ACC112 (cell line): ENCODE results near the gene DNAH12.

Experiments
- H2AFZ ChIP-seq: fragments of 200-600 bp; sonication (generic); one replicate; pipeline ENCODE4 v1.6.0; 2017; ENCODE audit warnings: antibody characterized with exemption, low read length; ENCODE audit not compliant: unreplicated experiment
- H3K27ac ChIP-seq: fragments of 200-600 bp; sonication (generic); 2 replicates; pipeline ENCODE4 v1.5.1; 2014; ENCODE audit warnings: low read depth, mild to moderate bottlenecking, antibody characterized with exemption, low read length, moderate library complexity
- H3K27me3 ChIP-seq: fragments of 200-600 bp; sonication (generic); 2 replicates; pipeline ENCODE4 v1.6.1; 2014; ENCODE audit warnings: mild to moderate bottlenecking, antibody characterized with exemption, low read length, moderate library complexity, mixed read lengths; ENCODE audit not compliant: insufficient read depth
- H3K36me3 ChIP-seq: fragments of 200-600 bp; sonication (generic); 2 replicates; pipeline ENCODE4 v1.6.1; 2016; ENCODE audit warnings: mild to moderate bottlenecking, antibody characterized with exemption, low read length, moderate library complexity, mixed read lengths; ENCODE audit not compliant: insufficient read depth
- H3K4me1 ChIP-seq: fragments of 200-600 bp; sonication (generic); one replicate; pipeline ENCODE4 v1.6.1; 2016; ENCODE audit warnings: low read length, mixed read lengths; ENCODE audit not compliant: insufficient read depth, unreplicated experiment, control insufficient read depth
- H3K4me3 ChIP-seq: fragments of 200-600 bp; sonication (generic); 2 replicates; pipeline ENCODE4 v1.5.1; 2014; ENCODE audit warnings: mild to moderate bottlenecking, low read depth, low read length
- H3K79me2 ChIP-seq: fragments of 200-600 bp; sonication (generic); one replicate; pipeline ENCODE4 v1.6.0; 2016; ENCODE audit warnings: low read length; ENCODE audit not compliant: control insufficient read depth, unreplicated experiment, insufficient read depth

The DNAH12 gene

DNA sequence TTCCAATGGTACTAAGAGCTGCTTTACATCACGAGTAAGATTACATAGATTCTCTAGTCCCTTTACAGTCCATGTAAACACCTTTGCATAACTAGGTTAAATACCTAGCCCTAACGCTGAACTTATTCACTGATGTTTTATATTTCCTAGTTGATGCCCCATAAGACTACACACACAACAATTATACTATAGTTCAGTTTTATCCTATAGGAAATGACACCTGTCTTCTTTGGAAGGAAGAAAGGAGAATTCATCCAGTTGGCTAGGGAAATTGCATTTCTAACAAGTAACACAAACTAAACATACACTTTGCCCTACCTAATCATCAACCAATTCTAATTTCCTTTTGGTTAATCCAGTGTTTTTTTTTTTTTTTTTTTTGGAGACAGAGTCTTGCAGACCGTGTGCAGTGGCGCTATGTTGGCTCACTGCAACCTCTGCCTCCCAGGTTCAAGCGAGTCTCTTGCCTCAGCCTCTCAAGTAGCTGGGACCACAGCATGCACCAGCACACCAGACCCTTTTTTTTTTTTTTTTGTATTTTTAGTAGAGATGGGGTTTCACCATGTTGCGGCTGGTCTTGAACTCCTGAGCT is 25.8 kb upstream of the DNAH12 start:
- Histone ChIP-seq H2AFZ (no peak overlapping the region), H3K4me1 (no peaks in the 10 kb centered on the region), H3K4me3 (no peak overlapping the region), H3K27me3 (no peaks in the 10 kb centered on the region), H3K36me3 (peaks cover 25% of the 10 kb centered on the region), H3K79me2 (peaks cover 9% of the 10 kb centered on the region), H3K27ac (no peak overlapping the region)

DNA sequence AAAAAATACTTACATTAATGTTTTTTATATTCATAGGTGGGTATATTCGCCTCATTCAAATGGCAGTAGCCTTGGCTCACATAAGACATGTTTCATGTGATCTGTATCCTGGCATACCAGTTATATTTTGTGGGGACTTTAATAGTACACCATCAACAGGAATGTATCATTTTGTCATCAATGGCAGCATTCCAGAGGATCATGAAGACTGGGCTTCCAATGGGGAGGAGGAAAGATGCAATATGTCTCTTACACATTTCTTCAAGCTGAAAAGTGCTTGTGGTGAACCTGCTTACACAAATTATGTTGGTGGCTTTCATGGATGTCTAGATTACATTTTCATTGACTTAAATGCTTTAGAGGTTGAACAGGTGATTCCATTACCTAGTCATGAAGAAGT is 15.4 kb upstream of the DNAH12 start:
- Histone ChIP-seq H3K4me3 (peak overlapping the region; percentile 98), H3K36me3 (peaks cover 14% of the 10 kb centered on the region)

GRCh38 chr3:57557085-57557537 is 13.0 kb upstream of the DNAH12 start:
- Histone ChIP-seq H3K4me1 (peaks cover 29% of the 10 kb centered on the region), H3K36me3 (peaks cover 14% of the 10 kb centered on the region), H3K27me3 (no peaks in the 10 kb centered on the region)

More for the DNA sequence above, 15.4 kb upstream of the DNAH12 start:
- Histone ChIP-seq H3K4me1 (peaks cover 34% of the 10 kb centered on the region), H2AFZ (no peak overlapping the region), H3K79me2 (peaks cover 56% of the 10 kb centered on the region), H3K27me3 (no peaks in the 10 kb centered on the region), H3K27ac (no peak overlapping the region)

GRCh38 chr3:57556459-57557084 is 12.4 kb upstream of the DNAH12 start:
- Histone ChIP-seq H3K4me1 (peaks cover 23% of the 10 kb centered on the region), H2AFZ (peak overlapping the region; percentile 98), H3K4me3 (peak overlapping the region; percentile 98), H3K79me2 (peaks cover 53% of the 10 kb centered on the region), H3K27me3 (no peaks in the 10 kb centered on the region), H3K27ac (peak overlapping the region; percentile 80), H3K36me3 (peaks cover 14% of the 10 kb centered on the region)

More at GRCh38 chr3:57557085-57557537, 13.0 kb upstream of the DNAH12 start:
- peak overlapping the region; percentile 98 for H2AFZ ChIP-seq
- H3K27ac ChIP-seq = peak overlapping the region; percentile 80; the same call in 1 of the 2 replicates
- peak overlapping the region; percentile 98 for H3K4me3 ChIP-seq
- H3K79me2 ChIP-seq = peaks cover 56% of the 10 kb centered on the region

- Histone ChIP-seq H3K27me3 (no peaks in the 10 kb centered on the region), H3K4me1 (peaks cover 19% of the 10 kb centered on the region), H3K79me2 (peaks cover 48% of the 10 kb centered on the region), H3K36me3 (peaks cover 12% of the 10 kb centered on the region), H3K4me3 (peak within 1 kb of the TSS; percentile 98), H2AFZ (peak within 1 kb of the TSS; percentile 98), H3K27ac (peak within 1 kb of the TSS; percentile 80)
Measured at GRCh38 chr3:57555738-57556458, 11.8 kb upstream of the DNAH12 start, which contains the start of gene PDE12. PDE12 (plus strand) TSS chr3:57556274; CDS start chr3:57556380, 106 bp downstream.

DNA sequence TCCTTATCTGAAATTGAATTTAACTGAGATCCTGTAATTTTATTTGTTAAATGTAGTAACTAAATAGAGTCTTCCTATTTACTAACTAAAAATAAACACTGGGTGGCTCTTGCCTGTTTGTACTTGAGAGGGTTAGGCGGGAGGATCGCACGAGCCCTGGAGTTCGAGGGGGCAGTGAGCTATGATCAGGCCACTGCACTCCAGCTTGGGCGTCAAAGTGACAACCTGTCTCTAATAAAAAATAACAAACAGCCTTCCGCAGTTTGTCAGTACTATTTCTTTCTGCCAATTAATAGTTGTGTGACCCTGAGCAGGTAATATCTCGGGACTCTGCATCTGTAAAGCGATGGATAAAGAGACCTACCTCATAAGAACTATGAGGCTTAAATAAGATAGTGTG is 11.2 kb upstream of the DNAH12 start:
- Histone ChIP-seq H3K27ac (peak overlapping the region; percentile 80), H3K4me1 (peaks cover 15% of the 10 kb centered on the region), H3K36me3 (peaks cover 9% of the 10 kb centered on the region), H3K79me2 (peaks cover 43% of the 10 kb centered on the region), H3K4me3 (peak overlapping the region; percentile 98), H3K27me3 (no peaks in the 10 kb centered on the region), H2AFZ (peak overlapping the region; percentile 98)

DNA sequence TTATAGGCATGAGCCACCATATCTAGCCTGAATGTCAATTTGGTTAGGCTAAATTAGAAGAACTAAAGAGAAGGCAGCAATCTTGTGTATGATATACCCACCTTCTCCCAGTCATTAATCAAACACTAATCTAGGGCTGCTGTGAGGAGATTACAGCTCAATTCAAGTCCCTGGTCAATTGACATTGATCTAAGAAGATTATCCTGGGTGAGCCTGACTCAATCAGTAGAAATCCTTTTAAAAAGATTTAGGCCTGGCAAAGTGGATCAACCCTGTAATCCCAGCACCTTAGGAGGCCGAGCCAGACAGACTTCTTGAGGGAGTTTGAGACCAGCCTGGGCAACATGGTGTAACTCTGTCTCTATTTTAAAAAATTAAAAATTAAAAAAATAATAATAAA is 2.5 kb upstream of the DNAH12 start:
- H3K79me2 ChIP-seq = no peaks in the 10 kb centered on the region
- H3K4me3 ChIP-seq = no peak overlapping the region
- no peak overlapping the region for H3K27ac ChIP-seq
- H2AFZ ChIP-seq = no peak overlapping the region
- H3K4me1 ChIP-seq = peaks cover 6% of the 10 kb centered on the region
- H3K36me3 ChIP-seq = no peaks in the 10 kb centered on the region
- no peaks in the 10 kb centered on the region for H3K27me3 ChIP-seq

DNA sequence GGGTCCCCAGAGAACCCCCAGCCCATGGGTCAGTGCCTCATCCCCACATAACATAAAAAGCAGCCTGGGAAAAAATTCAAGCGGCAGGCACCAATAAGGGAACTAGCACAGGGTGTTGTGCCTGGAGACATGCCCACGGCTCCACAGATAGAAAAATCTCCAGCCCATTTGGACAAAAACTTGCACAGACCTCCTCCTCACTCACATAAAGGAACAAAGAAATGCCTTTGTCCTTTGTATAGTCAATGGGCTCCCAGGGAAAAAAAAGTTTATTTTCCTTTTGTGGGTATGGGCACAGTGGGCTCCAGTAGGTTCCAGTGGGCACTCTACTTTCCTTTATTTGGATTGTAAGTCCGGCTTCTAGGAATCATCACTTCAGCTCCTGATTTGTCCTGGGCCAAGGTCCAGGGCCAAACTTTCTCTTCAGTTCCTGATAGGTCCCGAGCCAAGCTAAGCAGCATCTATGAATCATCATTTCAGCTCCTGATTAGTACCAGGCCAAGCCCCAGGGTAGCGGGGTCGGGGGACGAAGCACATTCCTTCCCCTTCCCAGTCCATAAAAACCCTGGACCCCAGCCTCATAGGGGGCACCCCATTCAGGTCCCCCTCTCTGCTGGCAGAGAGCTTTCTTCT is 1.6 kb upstream of the DNAH12 start:
- Histone ChIP-seq H3K36me3 (no peaks in the 10 kb centered on the region), H2AFZ (no peak overlapping the region), H3K27ac (no peak overlapping the region), H3K79me2 (no peaks in the 10 kb centered on the region), H3K27me3 (no peaks in the 10 kb centered on the region), H3K4me1 (peaks cover 6% of the 10 kb centered on the region), H3K4me3 (no peak overlapping the region)

GRCh38 chr3:57538465-57538864 is 5.7 kb downstream of the DNAH12 start:
- Histone ChIP-seq H3K27me3 (no peaks in the 10 kb centered on the region), H3K36me3 (no peaks in the 10 kb centered on the region), H3K4me3 (no peak overlapping the region), H3K4me1 (no peaks in the 10 kb centered on the region), H2AFZ (no peak overlapping the region), H3K27ac (no peak overlapping the region), H3K79me2 (no peaks in the 10 kb centered on the region)

GRCh38 chr3:57530071-57530608 is 14.0 kb downstream of the DNAH12 start:
- Histone ChIP-seq H3K79me2 (no peaks in the 10 kb centered on the region), H3K27me3 (no peaks in the 10 kb centered on the region), H3K4me1 (peaks cover 9% of the 10 kb centered on the region), H2AFZ (no peak overlapping the region), H3K27ac (no peak overlapping the region), H3K4me3 (no peak overlapping the region), H3K36me3 (no peaks in the 10 kb centered on the region)
